Tibial nerve (tissue), 4 donors: ENCODE measurements around the gene COQ8A.

ENCODE experiments used
- CTCF ChIP-seq, 5 experiments: fragments of 200-600 bp in 3 of 5; fragments of 450-650 bp in 2 of 5; sonication (generic) in 3 of 5; IDR thresholded peaks; one replicate each; pipeline ENCODE4 v1.5.1; 2016 to 2019; ENCODE audit warnings: antibody characterized with exemption in 5 of 5, mild to moderate bottlenecking in 3 of 5, moderate library complexity in 2 of 5
- EP300 ChIP-seq, 2 donors: sonication (generic); formaldehyde crosslinking; IDR thresholded peaks; one replicate each; pipeline ENCODE4 v1.6.1; 2017; ENCODE audit warnings: antibody characterized with exemption in 2 of 2, mild to moderate bottlenecking in 1 of 2

DNA sequence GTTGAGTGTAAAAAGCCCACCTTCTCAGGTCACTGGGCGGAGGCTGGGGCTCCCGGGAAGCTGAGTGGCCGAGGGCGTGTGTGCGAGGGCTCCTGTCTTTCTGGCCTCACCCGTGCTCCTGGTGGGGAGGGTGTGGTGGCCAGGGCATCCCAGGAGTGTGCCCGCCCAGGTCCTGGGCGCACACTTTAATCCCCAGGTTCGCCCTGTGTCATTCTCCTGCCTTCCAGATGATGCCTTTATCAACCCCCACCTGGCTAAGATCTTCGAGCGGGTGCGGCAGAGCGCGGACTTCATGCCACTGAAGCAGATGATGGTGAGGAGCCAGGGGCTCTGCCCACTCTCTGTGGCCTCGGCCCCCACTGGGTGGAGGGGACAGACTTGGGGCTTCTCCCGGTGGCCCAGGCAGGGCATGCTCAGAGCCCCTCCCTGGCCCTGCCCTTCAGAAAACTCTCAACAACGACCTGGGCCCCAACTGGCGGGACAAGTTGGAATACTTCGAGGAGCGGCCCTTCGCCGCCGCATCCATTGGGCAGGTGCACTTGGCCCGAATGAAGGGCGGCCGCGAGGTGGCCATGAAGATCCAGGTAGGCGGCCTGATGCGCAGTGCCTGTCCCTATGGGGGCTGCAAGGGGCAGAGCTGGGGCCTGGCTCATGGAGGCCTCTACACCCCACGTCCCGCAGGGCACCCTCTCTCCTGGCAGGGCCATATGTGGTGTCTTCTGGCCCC, 42.5 kb downstream of the COQ8A start:
- TF ChIP-seq EP300 (IDR thresholded peaks at IDR 0.05) (no peak), CTCF (IDR thresholded peaks at IDR 0.05) (no peak)
